NCI-H2107 treated with DMSO at 0.1 percent for 48 hours (cell line): ENCODE results near the gene ZNF638.

Source experiments
- DNase-seq: peaks from one replicate; lab custom pipeline; 2025; ENCODE audit not compliant: unreplicated experiment; lab: John Stamatoyannopoulos, UW

ZNF638 gene

GRCh38 chr2:71336384-71336783, 4.8 kb downstream of the ZNF638 start:
- DNase-seq, result no peak

DNA sequence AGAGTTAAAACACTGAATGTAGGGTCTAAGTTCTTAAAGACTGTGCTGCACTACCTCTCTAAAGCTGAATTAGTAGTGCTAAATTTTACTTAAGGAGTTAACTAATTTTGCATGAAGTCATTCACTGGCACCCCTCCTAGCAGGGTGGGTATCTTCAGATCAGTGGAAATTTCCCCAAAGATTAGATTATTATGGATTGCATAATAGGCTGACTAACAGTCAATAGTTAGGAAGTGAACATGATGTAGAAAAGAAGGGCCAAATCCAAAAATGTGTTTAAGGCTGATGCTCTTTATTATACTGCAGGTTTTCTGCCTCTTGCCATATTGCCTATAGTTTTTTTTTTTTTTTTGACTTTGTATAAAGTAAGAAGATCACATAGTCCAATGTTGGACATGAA, 5.2 kb downstream of the ZNF638 start:
- no peak for DNase-seq

DNA sequence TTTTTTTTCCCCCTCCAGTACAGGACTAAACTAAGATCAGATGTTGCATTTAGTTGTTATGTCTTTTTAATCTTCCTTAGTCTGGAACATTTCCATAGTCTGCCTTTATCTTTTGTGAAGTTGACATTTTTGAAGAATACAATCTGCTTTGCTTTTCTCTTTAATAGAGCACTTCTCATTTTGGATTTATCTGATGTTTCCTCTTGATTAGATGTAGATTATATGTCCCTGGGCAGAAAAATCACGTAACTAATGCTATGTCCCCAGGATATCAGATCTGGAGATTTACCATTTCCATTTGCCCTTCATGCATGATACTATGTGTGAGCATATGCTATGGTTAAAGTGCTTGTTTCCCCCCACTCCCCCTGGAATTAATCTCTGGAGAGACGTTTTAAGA, 6.2 kb downstream of the ZNF638 start:
- no peak for DNase-seq

DNA sequence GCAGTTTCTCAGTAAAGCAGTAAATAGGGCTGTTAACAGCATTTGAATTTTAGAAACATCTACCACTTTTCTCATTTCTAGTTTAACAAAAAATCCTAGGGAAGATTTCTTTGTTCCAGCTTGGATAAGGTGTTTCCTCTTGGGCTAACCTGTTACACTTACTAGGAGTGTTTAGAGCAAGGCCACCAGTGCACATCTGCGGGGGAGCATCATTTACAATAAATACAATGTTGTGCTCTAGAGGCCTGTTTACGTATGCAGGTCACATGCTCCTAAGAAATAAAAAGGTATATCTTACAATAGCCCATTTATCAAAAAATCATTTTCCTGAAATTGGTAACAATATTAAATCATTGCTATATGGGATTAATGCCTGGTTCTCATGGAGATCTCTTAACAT, 8.1 kb downstream of the ZNF638 start:
- DNase-seq, result no peak

DNA sequence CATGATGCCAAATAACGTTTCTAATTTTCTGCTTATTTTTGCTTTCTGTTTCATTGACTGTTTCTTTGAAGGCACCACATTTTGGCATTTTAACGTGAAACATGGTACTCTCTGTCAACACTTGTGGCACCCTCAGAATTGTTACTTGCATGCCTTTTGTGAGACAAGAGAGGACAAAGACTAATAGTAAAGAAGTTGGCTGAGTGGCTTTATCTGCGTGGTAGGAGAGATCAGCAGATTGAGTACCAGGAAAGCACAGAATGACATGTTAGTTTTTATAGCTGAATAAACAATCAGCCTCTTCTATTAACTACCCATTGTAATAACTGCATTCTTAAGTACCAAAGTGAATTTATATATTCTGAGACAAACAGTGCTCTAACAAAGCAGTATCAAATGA, 8.6 kb downstream of the ZNF638 start:
- no peak for DNase-seq

- no peak for DNase-seq
Measured at GRCh38 chr2:71341645-71342044, 10.1 kb downstream of the ZNF638 start.

- no peak for DNase-seq
Measured at GRCh38 chr2:71346065-71346464, 14.5 kb downstream of the ZNF638 start.

GRCh38 chr2:71347517-71347916, 15.9 kb downstream of the ZNF638 start:
- no peak for DNase-seq

- DNase-seq, result no peak
Measured at GRCh38 chr2:71348302-71348701, 16.7 kb downstream of the ZNF638 start.

DNA sequence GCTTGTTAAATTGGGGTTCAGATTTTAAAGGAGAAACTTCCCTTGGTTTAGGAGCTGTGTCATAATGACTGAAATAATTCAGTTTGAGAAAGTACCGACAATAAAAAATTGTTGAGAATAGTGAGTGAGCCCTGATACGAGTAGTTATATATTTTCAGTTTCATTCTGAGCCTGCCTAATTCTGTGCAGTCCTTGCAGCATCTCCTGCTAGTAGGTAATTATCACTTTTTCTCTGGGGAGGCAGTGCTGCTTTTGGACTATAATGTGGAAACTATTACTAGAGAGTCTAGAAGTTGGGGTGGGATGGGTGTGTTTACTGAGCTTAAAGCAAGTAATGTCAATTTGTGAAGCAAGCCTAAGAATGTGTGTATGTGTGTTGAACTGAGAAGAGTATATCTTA, 21.7 kb downstream of the ZNF638 start:
- DNase-seq, result no peak

- DNase-seq, result no peak
Measured at GRCh38 chr2:71358931-71359671, 27.5 kb downstream of the ZNF638 start.

DNA sequence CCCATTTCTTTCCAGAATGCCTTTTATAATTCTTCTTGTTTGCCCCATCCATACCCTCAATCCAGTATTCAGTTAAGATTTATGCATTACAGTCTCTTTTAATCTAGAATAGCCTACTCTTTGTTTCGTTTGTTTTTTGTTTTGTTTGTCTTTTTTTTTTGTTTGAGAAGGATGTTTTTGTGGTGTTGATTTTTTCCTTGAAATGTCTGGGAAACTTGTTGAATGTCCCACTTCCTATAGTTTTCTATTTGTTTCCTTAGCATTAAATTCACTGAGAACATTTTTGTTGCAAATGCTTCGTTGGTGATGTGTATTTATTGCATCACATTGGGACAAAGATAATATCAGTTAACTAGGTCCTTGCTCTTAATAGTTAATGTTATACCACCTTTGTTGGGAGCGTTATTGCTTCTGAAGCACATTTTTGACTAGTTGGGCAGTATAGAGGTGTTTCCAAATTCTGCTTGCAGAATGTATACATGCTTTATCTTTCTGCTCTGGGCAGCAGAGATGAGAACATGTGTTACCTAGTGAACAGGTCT, 28.9 kb downstream of the ZNF638 start:
- no peak for DNase-seq

DNA sequence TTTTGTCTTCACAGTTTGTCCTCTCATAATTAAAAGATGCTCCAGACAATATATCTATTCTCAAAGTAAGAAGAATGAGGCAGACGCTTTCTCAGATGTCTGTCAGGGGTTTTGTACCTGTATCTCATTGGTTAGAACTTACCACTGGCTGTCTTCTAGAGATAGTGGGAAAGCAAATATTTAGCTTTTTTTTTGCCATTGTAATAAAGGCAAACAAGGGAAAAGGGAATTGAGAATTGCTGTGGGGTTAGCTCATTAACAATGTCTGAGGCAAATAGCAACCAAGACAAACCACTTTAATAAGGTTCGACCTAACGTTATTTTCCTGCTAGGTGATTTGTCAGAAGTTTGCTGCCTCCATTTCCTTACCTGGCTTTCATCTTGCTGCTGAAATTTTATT, 30.0 kb downstream of the ZNF638 start:
- no peak for DNase-seq

DNA sequence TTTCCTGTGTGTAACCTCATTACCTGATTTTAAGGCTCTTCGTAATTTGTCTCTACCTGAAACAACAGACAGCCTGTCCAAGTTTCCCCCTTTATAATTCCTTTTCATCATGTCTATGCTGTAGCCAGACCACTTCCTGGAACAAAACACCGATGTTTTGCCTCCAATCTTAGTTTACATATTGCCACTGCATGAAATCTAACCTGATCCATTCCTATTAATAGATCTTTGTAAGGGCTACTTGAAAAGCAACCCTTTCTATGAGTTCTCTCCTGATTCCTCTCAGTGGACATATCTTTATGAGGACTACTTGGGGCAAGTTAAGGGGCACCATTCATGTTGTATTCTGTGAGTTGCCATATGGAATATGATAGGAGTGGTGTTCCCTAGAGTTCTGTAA, 30.9 kb downstream of the ZNF638 start:
- DNase-seq, result no peak

DNA sequence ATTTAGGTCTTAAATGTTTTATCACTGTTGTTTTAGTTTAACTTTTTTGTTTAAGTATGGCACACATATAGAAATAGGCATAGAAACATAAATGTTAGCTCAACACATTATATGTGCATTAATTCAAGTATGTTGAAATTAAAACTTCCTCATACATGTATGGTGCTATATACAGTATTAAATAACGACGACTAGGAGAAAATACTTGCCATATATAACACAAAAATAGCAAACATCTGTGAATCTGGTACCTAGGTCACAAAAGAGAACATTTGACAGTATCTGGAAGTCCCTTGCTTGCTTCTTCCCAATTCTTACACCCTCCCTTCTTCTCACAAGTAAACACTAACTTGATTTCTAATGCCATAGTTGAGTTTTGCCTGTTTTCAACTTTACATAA, 38.4 kb downstream of the ZNF638 start:
- DNase-seq, result no peak

- DNase-seq, result no peak
Measured at GRCh38 chr2:71372042-71372441, 40.5 kb downstream of the ZNF638 start.

DNA sequence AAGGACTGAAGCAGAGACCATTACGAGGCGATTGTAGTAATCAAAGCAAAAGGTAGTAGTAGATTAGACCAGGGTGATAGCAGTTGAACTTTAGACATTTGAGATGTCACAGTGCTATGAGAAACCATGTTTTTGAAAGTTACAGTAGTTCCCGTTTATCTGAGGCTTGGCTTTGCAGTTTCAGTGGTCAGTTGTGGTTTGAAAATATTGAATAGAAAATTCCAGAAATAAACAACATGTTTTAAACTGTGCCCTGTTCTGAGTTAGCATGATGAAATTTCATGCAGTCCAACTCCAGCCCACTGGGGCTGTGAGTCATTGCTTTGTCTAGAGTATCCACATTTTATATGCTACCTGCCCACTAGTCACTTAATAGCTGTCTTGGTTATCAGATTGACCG, 47.5 kb downstream of the ZNF638 start:
- DNase-seq, result no peak

GRCh38 chr2:71380665-71381064, 49.1 kb downstream of the ZNF638 start:
- no peak for DNase-seq

GRCh38 chr2:71385012-71385411, 53.4 kb downstream of the ZNF638 start:
- no peak for DNase-seq

- DNase-seq, result no peak
Measured at GRCh38 chr2:71388214-71388613, 56.6 kb downstream of the ZNF638 start.

DNA sequence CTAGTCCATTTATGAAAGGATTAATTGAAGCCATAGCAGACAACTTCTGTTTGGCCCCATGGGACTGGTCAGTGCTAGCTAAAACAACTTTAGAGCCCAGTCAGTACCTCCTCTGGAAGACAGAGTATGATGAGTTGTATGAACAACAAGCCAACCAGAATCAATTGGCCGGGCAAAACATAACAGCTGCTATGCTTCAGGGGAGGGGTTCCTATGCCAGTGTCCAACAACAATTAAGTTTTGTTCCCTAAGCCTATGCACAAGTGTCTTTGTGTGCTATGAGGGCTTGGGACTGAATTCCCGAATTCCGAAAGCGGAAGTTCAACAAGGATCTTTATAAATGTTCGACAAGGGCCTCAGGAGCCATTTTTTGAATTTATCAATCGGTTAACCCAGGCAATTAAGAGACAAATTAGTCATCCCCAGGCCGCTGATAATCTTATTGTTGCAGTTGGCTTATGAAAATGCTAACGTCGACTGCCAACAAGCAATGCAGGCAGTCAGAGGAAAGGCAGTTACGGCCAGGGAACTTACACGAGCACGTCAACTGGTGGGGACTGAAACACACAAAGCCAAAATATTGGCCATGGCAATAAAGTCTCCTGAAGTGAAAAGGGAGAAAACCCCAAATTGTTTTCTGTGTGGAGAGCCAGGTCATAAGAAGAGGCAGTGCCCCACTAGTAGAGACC, 57.9 kb downstream of the ZNF638 start:
- no peak for DNase-seq

- DNase-seq, result no peak
Measured at GRCh38 chr2:71393216-71393615, 61.6 kb downstream of the ZNF638 start.

- no peak for DNase-seq
Measured at GRCh38 chr2:71395471-71395870, 63.9 kb downstream of the ZNF638 start.
